ENCODE results near the gene CAMK1D.

- TF ChIP-seq EZH2 (IDR thresholded peaks at IDR 0.05; ENCODE audit: borderline replicate concordance, low read length), result no peak
- TF ChIP-seq, protein P1, sequence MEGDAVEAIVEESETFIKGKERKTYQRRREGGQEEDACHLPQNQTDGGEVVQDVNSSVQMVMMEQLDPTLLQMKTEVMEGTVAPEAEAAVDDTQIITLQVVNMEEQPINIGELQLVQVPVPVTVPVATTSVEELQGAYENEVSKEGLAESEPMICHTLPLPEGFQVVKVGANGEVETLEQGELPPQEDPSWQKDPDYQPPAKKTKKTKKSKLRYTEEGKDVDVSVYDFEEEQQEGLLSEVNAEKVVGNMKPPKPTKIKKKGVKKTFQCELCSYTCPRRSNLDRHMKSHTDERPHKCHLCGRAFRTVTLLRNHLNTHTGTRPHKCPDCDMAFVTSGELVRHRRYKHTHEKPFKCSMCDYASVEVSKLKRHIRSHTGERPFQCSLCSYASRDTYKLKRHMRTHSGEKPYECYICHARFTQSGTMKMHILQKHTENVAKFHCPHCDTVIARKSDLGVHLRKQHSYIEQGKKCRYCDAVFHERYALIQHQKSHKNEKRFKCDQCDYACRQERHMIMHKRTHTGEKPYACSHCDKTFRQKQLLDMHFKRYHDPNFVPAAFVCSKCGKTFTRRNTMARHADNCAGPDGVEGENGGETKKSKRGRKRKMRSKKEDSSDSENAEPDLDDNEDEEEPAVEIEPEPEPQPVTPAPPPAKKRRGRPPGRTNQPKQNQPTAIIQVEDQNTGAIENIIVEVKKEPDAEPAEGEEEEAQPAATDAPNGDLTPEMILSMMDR (conservative IDR thresholded peaks at IDR 0.05 in 1 of 2, IDR thresholded peaks at IDR 0.05 in 1 of 2; ENCODE audit: extremely low read depth in 1 of 2, insufficient read depth in 1 of 2, low read depth in 1 of 2, low read length in 2 of 2), result no peak
Measured at GRCh38 chr10:12735843-12736462, 386.6 kb downstream of the CAMK1D start.
